Measurements from ENCODE around the gene TAF11. TPM values are rescaled to one million over a fixed set of nuclear protein-coding genes. Genes with fewer than 3 reads are reported as not detected.

Gene TAF11
- total and polyA plus RNA-seq, 8 donors = 22.6 to 52.1 (median 49.9) TPM

GRCh38 chr6:34922177-34922663 is 34.4 kb upstream of the TAF11 start:
- Histone ChIP-seq H3K4me3 (no peak overlapping the region), H3K27ac (no peak overlapping the region), H3K27me3 (no peaks in the 10 kb centered on the region), H3K4me1 (no peaks in the 10 kb centered on the region), H3K36me3 (peaks cover 0 to 4% of the 10 kb centered on the region in 2 donors), H3K9me3 (no peaks in the 10 kb centered on the region)
- TF ChIP-seq CTCF (IDR thresholded peaks at IDR 0.05) = no peak
- ATAC-seq (no peak), DNase-seq (no peak)
- intact Hi-C loops (cut with DNase I) = no loop called here

DNA sequence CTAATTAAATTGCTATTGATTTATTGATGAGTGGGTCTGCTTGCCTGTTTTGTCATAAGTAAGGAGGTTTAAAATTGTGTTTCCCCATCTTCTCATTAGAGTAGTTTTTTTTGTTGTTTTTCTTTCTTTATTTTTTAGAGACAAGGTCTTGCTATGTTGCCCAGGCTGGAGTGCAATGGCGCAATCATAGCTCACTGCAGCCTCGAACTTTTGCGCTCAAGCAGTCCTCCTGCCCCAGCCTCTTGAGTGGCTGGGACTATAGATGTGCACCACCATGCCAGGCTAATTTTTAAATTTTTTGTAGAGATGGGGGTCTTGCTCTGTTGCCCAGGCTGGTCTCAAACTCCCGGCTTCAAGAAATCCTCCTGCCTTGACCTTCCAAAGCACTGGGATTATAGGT is 32.3 kb upstream of the TAF11 start:
- Histone ChIP-seq H3K9me3 (no peaks in the 10 kb centered on the region), H3K27me3 (no peaks in the 10 kb centered on the region), H3K4me3 (no peak overlapping the region), H3K27ac (no peak overlapping the region), H3K4me1 (no peaks in the 10 kb centered on the region), H3K36me3 (peaks cover 0 to 4% of the 10 kb centered on the region in 2 donors)
- ATAC-seq (no peak), DNase-seq (no peak)
- no peak for TF ChIP-seq CTCF (IDR thresholded peaks at IDR 0.05)
- intact Hi-C loops (cut with DNase I) = no loop called here

DNA sequence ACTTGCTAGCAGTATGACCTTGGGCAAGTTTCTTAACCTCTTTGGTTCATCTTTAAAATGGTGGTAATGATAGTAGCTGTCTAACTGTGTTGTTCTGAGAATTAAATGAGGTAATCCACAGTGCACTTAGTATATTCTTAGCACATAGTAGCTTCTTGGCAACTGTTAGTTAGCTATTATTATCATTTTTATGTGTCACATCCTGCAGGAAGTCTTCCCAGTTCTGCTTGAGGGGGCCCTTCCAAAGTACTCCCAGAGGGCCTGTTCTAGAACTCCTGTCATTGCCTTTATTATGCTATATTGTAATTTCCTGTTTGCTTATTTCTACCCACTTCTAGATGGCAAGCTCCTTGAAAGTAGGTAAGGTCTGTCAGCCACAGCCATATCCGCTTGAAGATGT is 31.8 kb upstream of the TAF11 start:
- Histone ChIP-seq H3K36me3 (peaks cover 0 to 4% of the 10 kb centered on the region in 2 donors), H3K27ac (no peak overlapping the region), H3K27me3 (no peaks in the 10 kb centered on the region), H3K4me3 (no peak overlapping the region), H3K9me3 (no peaks in the 10 kb centered on the region), H3K4me1 (no peaks in the 10 kb centered on the region)
- DNase-seq (no peak), ATAC-seq (no peak)
- TF ChIP-seq CTCF (IDR thresholded peaks at IDR 0.05) = no peak
- intact Hi-C loops (cut with DNase I) = no loop called here

GRCh38 chr6:34917626-34918285 is 29.9 kb upstream of the TAF11 start:
- H3K36me3 ChIP-seq = peaks cover 0 to 4% of the 10 kb centered on the region in 2 donors
- no peak for ATAC-seq
- TF ChIP-seq CTCF (IDR thresholded peaks at IDR 0.05) = no peak

DNA sequence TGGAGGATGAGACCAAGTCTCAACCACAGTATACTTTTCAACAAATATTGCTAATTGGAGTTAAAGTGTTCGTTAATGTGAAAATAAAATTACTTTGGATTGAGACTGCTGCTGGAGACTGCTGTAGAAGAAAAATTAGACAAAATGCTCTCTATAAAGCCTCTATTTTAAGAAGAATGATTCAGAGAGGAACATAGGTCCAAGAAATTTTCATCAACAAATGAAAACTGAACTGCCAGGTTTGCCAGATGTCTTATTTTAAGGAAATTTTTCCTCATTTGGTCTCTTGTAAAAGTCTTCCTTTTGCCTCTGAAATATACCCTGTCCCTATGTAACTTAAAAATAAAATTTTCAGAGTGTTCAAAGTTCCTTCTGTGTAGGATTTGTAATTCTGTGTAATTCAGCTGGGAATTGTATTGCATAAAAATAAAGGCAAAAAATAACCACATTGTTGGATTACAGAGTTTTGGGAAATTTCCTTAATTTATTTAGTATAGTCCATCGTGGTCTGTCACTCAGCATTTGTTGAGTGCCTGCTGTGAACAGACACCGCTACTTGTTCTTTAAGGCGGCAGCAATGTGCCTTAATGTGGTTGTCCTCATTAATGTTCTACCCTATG is 28.6 kb upstream of the TAF11 start:
- H3K27ac ChIP-seq = no peak overlapping the region
- no peak overlapping the region for H3K4me3 ChIP-seq
- DNase-seq (no peak), ATAC-seq (no peak)
- H3K9me3 ChIP-seq = no peaks in the 10 kb centered on the region
- intact Hi-C loops (cut with DNase I) = no loop called here
- peaks cover 0 to 11% of the 10 kb centered on the region in 2 donors for H3K4me1 ChIP-seq
- no peak for TF ChIP-seq CTCF (IDR thresholded peaks at IDR 0.05)
- peaks cover 0 to 4% of the 10 kb centered on the region in 2 donors for H3K36me3 ChIP-seq
- no peaks in the 10 kb centered on the region for H3K27me3 ChIP-seq

More at GRCh38 chr6:34917626-34918285, 29.9 kb upstream of the TAF11 start:
- no peak for DNase-seq
- H3K4me3 ChIP-seq = no peak overlapping the region
- no peak overlapping the region for H3K27ac ChIP-seq
- H3K4me1 ChIP-seq = peaks cover 0 to 5% of the 10 kb centered on the region in 2 donors
- intact Hi-C loops (cut with DNase I) = no loop called here
- H3K9me3 ChIP-seq = no peaks in the 10 kb centered on the region
- no peaks in the 10 kb centered on the region for H3K27me3 ChIP-seq
